MCF 10A (cell line): ENCODE results near the gene PHGDH. TPM values are rescaled to one million over a fixed set of nuclear protein-coding genes. Genes with fewer than 3 reads are reported as not detected.
A peak's percentile ranks its signal among the peaks of the same experiment; 100 is the strongest.

Experiments used
- Bru-seq: library from RNA; stranded (reverse); fragments of 400-500 nt; gene quantifications from one replicate; lab custom pipeline; 2021; lab: Mats Ljungman, UMichigan
- BruChase-seq, 2 experiments: library from RNA; stranded (reverse); fragments of 400-500 nt; gene quantifications; one replicate each; lab custom pipeline; 2021; lab: Mats Ljungman, UMichigan
- BruUV-seq: library from RNA; stranded (reverse); fragments of 400-500 nt; replicated peaks from 2 replicates; lab custom pipeline; 2021; lab: Mats Ljungman, UMichigan
- CTCF ChIA-PET: fragments of 300-600 bp; sonication (Branson Sonifier 250); formaldehyde crosslinking; extraction: SDS; loops from one replicate; lab custom pipeline; 2021; ENCODE audit warnings: antibody characterized with exemption, inconsistent platforms; lab: Yijun Ruan, JAX
- POLR2A ChIA-PET: fragments of 300-600, 350-650 bp; sonication (Branson Sonifier 250); formaldehyde crosslinking; extraction: SDS; loops from one replicate; lab custom pipeline; 2020; ENCODE audit warnings: antibody characterized with exemption, inconsistent platforms; lab: Yijun Ruan, JAX
- DNase-seq: peaks from one replicate; pipeline ENCODE4 v3.0.0-alpha.2; 2018; ENCODE audit not compliant: unreplicated experiment
- H3K27ac Mint-ChIP-seq: one replicate; pipeline ENCODE4 v1.8.0; 2022; ENCODE audit warnings: mild to moderate bottlenecking, low read depth, mixed read lengths; ENCODE audit not compliant: unreplicated experiment
- H3K27me3 Mint-ChIP-seq: one replicate; pipeline ENCODE4 v1.8.0; 2022; ENCODE audit warnings: mixed read lengths; ENCODE audit not compliant: insufficient read depth, unreplicated experiment
- H3K36me3 Mint-ChIP-seq: one replicate; pipeline ENCODE4 v1.8.0; 2022; ENCODE audit warnings: mild to moderate bottlenecking, moderate library complexity, mixed read lengths; ENCODE audit not compliant: insufficient read depth, unreplicated experiment
- H3K4me1 Mint-ChIP-seq: one replicate; pipeline ENCODE4 v1.8.0; 2022; ENCODE audit warnings: mixed read lengths; ENCODE audit not compliant: insufficient read depth, unreplicated experiment
- H3K4me3 Mint-ChIP-seq: one replicate; pipeline ENCODE4 v1.8.0; 2022; ENCODE audit warnings: mild to moderate bottlenecking, moderate library complexity, mixed read lengths; ENCODE audit not compliant: unreplicated experiment
- H3K9me3 Mint-ChIP-seq: one replicate; pipeline ENCODE4 v1.8.0; 2022; ENCODE audit warnings: mixed read lengths; ENCODE audit not compliant: unreplicated experiment
- intact Hi-C: fragments of 100-400 bp; cut with micrococcal nuclease; formaldehyde crosslinking; loops from 2 replicates; pipeline ENCODE4 v1.14.1; 2022
- long read RNA-seq: library from polyadenylated mRNA; stranded (forward); transcript quantifications from one replicate; pipeline ENCODE4 v2.0.0, GENCODE V29; 2022
- total RNA-seq: library from RNA; stranded (reverse); gene quantifications from 2 replicates; pipeline ENCODE4 v1.2.3, GENCODE V29; 2022
- TF ChIP-seq, protein P1 (sequence below): fragments of 200-600 bp; IDR thresholded peaks from one replicate; pipeline ENCODE4 v1.8.0; 2022; ENCODE audit warnings: antibody characterized with exemption, mild to moderate bottlenecking; ENCODE audit not compliant: unreplicated experiment

Gene PHGDH
- total RNA-seq (165 and 198 TPM in 2 replicates), Bru-seq, nascent RNA (percentile 57 among the genes with signal in this experiment), BruChase-seq, experiment 1, labeled RNA remaining after a 6-hour chase (percentile 54 among the genes with signal in this experiment), BruChase-seq, experiment 2, labeled RNA remaining after a 2-hour chase (percentile 48 among the genes with signal in this experiment)
- long read RNA-seq, transcript PHGDH-208 (12 exons, 2,096 nt) = major isoform, 310 of 358 reads
- long read RNA-seq, partial matches to known transcripts = 21 of 358 reads
- long read RNA-seq, other reads (novel, unspliced or antisense) = 20 of 358 reads

DNA sequence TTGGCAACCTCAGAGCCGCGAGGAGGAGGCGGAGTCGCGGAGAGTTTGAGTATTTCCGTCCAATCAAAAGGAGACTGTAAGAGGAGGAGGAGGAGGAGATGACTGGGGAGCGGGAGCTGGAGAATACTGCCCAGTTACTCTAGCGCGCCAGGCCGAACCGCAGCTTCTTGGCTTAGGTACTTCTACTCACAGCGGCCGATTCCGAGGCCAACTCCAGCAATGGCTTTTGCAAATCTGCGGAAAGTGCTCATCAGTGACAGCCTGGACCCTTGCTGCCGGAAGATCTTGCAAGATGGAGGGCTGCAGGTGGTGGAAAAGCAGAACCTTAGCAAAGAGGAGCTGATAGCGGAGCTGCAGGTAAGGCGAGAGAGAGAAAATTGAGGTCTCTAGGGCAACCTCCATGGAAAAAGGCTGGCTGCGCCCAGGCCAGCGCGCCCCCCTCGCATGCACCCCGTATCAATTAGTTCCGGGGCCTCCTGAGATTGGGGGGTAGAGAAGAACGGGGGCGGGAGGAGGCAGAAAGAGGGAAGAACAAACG, at the start of gene PHGDH:
PHGDH (plus strand) TSS at position 131 of the 538 bp plus-strand sequence; CDS start at position 220, 89 bp downstream.
- ChIA-PET CTCF (interaction anchor here (0.5 to 1.8 kb wide), 3 partner anchors 36 to 100 kb away, joined by 4 to 6 read pairs (median 5); no protein-coding TSS in a partner anchor), POLR2A (interaction anchor here (0.6 to 2.5 kb wide), 17 partner anchors 8 to 673 kb away, joined by 3 to 20 read pairs (median 4); partner anchors contain the start of gene ZNF697)
- Mint-ChIP-seq H3K27me3 (no peaks in the 10 kb centered on the region), H3K4me1 (peaks cover 23% of the 10 kb centered on the region), H3K36me3 (no peaks in the 10 kb centered on the region), H3K27ac (peak within 1 kb of the TSS; percentile 86), H3K4me3 (peak within 1 kb of the TSS; percentile 90), H3K9me3 (no peaks in the 10 kb centered on the region)
- intact Hi-C loops = no loop called here
- TF ChIP-seq, protein P1, sequence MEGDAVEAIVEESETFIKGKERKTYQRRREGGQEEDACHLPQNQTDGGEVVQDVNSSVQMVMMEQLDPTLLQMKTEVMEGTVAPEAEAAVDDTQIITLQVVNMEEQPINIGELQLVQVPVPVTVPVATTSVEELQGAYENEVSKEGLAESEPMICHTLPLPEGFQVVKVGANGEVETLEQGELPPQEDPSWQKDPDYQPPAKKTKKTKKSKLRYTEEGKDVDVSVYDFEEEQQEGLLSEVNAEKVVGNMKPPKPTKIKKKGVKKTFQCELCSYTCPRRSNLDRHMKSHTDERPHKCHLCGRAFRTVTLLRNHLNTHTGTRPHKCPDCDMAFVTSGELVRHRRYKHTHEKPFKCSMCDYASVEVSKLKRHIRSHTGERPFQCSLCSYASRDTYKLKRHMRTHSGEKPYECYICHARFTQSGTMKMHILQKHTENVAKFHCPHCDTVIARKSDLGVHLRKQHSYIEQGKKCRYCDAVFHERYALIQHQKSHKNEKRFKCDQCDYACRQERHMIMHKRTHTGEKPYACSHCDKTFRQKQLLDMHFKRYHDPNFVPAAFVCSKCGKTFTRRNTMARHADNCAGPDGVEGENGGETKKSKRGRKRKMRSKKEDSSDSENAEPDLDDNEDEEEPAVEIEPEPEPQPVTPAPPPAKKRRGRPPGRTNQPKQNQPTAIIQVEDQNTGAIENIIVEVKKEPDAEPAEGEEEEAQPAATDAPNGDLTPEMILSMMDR = no peak
- peak; percentile 92 for DNase-seq
- TSS peak; percentile 75 for BruUV-seq

DNA sequence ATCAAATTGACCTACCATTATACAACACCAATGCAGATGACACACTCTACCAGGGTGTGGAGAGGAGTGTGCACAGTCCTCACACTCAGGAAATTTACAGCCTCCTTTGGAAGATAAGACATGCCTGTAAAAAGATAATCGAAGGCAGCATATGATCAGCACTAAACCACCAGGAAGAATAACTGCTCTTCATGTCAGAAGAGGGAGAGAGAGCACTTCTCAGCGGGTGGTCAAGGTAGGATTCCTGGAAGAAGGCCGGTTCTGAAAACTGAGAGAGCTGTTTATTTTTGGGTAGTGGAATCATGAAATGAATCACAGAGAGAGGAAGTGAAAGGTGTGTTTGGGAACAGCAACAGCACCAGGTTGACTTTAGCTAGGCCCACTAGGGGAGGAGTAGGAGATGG, 49.7 kb upstream of the PHGDH start:
- intact Hi-C loops = no loop called here
- POLR2A ChIA-PET = interaction anchor here (1.0 to 1.7 kb wide), 2 partner anchors 11 to 14 kb away, joined by 4 to 7 read pairs; partner anchors contain the start of gene ZNF697
- BruUV-seq = no TSS peak

DNA sequence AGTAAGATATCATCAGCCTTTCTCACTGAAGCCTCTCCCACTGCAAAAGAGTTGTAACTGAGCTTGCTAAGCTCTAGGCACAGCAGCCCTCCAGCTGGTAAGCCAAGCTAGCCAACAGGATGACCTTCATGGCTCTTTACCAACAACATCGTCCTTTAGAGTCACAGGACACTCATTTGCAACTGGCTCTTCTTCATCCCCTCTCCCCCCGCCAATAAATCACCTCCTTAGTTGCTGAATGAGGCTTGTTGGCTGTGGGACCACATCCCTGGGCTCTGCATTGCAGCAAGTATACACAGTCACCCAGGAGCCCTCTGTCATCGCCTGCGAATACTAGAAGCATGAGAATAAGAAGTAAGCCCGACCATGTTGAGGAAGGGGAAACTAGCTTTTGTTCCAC, 47.7 kb upstream of the PHGDH start:
- no peaks in the 10 kb centered on the region for H3K9me3 Mint-ChIP-seq
- ChIA-PET POLR2A (interaction anchor here (0.9 to 1.5 kb wide), 5 partner anchors 10 to 47 kb away, joined by 3 to 7 read pairs (median 3); partner anchors contain the start of gene ZNF697), CTCF (interaction anchor here (0.7 to 5.9 kb wide), 5 partner anchors 11 to 67 kb away, joined by 3 to 99 read pairs (median 5); no protein-coding TSS in a partner anchor)
- H3K27ac Mint-ChIP-seq = no peak overlapping the region
- no TSS peak for BruUV-seq
- H3K27me3 Mint-ChIP-seq = peaks cover 11% of the 10 kb centered on the region
- no peak overlapping the region for H3K4me3 Mint-ChIP-seq
- intact Hi-C loops = no loop called here
- TF ChIP-seq, protein P1 = no peak
- DNase-seq = no peak
- H3K36me3 Mint-ChIP-seq = no peaks in the 10 kb centered on the region
- H3K4me1 Mint-ChIP-seq = peaks cover 6% of the 10 kb centered on the region

More for the DNA sequence above, 49.7 kb upstream of the PHGDH start:
- Mint-ChIP-seq H3K27me3 (peaks cover 11% of the 10 kb centered on the region), H3K4me3 (no peak overlapping the region), H3K36me3 (no peaks in the 10 kb centered on the region), H3K27ac (no peak overlapping the region), H3K9me3 (no peaks in the 10 kb centered on the region), H3K4me1 (peaks cover 6% of the 10 kb centered on the region)
- no peak for DNase-seq
- CTCF ChIA-PET = interaction anchor here (0.5 to 5.9 kb wide), 16 partner anchors 8 to 221 kb away, joined by 3 to 99 read pairs (median 4); partner anchors contain the start of gene ZNF697
- TF ChIP-seq, protein P1 = no peak

DNA sequence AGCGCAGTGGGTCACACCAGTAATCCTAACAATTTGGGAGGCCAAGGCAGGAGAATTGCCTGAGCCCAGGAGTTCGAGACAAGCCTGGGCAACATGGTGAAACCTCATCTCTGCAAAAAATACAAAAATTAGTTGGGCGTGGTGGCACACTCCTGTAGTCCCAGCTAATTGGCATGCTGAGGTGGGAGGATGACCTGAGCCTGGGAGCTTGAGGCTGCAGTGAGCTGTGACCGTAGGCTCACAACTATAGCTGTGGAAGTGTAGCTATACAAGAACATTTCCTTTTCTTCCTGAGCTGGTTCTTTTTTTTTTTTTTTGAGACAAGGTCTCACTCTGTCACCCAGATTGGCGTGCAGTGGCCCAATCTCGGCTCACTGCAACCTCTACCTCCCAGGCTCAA, 44.6 kb upstream of the PHGDH start:
- Mint-ChIP-seq H3K27me3 (no peaks in the 10 kb centered on the region), H3K4me1 (peaks cover 2% of the 10 kb centered on the region), H3K9me3 (no peaks in the 10 kb centered on the region), H3K27ac (no peak overlapping the region), H3K36me3 (no peaks in the 10 kb centered on the region), H3K4me3 (no peak overlapping the region)
- intact Hi-C loops = no loop called here
- no peak for DNase-seq
- no TSS peak for BruUV-seq
- ChIA-PET POLR2A (interaction anchor here (0.9 to 1.1 kb wide), 2 partner anchors 13 to 19 kb away, joined by 3 to 4 read pairs; no protein-coding TSS in a partner anchor), CTCF (interaction anchor here (0.8 to 1.0 kb wide), 2 partner anchors 48 to 63 kb away, joined by 3 read pairs; no protein-coding TSS in a partner anchor)
- TF ChIP-seq, protein P1 = no peak
